Activated gamma-delta T cell (primary cell): ENCODE results near the gene KRT2.

Experiments
- DNase-seq: peaks from one replicate; lab custom pipeline; 2025; lab: John Stamatoyannopoulos, UW

Gene KRT2

GRCh38 chr12:52666471-52666870, 14.5 kb upstream of the KRT2 start:
- no peak for DNase-seq

GRCh38 chr12:52663420-52663819, 11.4 kb upstream of the KRT2 start:
- DNase-seq = no peak

DNA sequence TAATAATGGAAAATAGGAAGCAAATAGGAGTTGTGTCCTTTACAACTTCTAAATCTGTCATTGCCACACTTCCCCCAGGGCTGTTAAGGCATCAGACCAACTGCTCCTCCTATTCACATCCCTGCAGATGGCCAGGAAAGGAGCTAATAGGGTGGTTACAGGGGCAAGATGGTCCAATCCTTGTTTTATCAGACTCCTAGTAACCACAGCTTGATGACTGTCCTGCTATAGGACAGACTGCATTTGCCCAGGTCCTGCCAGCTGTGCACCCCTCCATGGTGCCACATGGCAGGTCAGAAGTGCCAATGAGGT, 10.9 kb upstream of the KRT2 start:
- no peak for DNase-seq

DNA sequence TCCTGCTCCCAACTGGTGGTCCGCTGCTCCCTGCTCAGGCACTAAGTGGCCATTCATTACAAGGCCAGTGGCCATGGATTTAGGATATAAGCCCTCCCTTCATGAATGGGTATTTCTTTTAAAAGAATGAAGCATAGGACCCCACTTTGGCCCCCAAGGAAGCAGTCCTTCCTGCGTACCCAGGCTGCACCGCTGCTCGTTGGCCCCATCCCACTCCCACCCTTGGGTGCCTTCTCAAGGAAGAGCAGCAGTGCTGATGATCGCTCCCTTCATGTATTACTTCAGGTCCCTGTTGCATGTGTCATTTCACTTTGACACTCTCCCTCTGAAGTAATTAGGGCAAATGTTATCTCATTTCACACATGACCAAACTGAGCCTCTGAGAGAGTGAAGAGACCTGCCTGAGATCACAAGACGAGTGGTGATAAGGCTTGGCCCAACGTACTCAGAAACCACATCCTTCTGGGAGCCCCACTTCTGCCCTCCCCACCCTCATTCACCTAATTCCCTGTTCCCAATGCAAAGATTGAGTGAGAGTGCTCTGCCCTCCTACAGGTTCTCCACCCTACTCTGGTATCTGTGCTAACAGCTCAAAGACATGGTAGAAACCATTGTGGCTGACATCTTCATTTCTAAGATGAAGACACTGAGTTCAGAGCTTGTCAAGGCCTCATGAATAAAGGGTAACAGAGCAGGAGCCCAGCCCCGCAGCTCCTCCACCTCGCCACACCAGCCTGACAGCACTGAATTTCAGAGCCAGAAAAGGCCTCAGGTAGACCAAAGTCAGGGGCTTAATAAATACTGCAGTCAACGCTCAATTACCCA, 10.3 kb upstream of the KRT2 start:
- DNase-seq = no peak

GRCh38 chr12:52661668-52662067, 9.7 kb upstream of the KRT2 start:
- DNase-seq = no peak

GRCh38 chr12:52660934-52661499, 9.0 kb upstream of the KRT2 start:
- DNase-seq = no peak

DNA sequence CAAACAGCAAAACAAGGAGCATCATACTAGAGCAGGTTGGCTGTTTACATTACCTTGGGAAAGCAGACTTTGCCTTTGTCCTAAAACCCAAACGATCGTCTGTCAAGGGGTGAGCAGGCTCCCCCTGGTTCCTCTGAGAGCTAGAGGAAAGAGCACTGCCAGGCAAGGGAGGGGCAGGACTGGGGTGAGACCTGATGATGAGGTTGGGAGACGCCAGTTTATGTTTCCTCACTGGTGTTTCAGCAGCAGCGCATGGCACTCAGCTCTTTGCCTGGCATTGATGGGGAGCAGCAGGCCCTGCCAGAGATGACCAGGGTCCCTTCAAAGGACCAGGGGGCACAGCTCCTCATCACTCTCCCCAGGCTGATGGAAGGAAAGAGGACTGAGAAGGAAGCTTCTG, 7.9 kb upstream of the KRT2 start:
- DNase-seq = no peak

DNA sequence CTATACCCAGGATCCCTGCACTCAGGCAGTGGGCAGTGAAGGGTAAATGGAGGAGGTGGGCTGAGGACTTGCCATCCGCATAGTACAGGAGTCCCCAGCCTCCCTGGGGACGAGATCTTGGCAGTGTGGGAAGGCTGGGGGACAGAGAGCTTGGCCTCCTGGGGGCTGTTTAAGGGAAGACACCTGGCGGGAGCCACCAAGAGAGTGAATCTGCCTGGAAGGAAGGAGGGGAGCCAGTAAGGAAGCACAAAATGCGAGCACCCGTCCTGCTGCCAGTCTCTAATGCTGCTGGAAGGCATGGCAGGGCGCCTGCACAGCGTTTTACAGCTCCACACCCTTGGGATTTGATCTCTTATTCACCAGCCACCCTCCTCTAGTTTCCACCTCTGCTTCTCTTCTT, 7.4 kb upstream of the KRT2 start:
- no peak for DNase-seq

DNA sequence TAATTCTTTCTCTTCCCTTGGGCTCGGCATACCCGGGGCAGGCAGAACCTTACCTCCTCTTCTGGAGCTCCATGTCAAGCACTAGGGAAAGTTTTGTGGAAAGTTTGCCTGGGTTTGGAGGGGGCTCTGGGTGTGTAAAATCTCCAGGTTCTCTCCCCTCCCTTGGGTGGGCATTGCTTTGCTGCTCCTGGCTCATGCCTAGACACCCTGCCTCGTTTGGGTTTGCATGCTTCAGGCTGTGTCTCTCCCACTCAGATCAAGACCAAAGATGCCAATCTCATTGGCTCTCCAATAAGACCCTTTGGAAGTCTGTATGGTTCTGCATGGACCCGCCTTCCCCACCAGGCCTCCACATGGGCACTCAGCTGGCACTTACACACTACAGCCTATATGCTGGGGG, 6.2 kb upstream of the KRT2 start:
- DNase-seq = no peak

- no peak for DNase-seq
These were observed 5.4 kb upstream of the KRT2 start for GRCh38 chr12:52657250-52657902.

- no peak for DNase-seq
These were observed 4.6 kb upstream of the KRT2 start for GRCh38 chr12:52656616-52657015.

GRCh38 chr12:52655720-52656124, 3.7 kb upstream of the KRT2 start:
- DNase-seq = no peak

GRCh38 chr12:52655251-52655650, 3.2 kb upstream of the KRT2 start:
- DNase-seq = no peak

GRCh38 chr12:52650520-52651081, 1.4 kb downstream of the KRT2 start:
- DNase-seq = no peak

GRCh38 chr12:52649066-52649465, 2.9 kb downstream of the KRT2 start:
- DNase-seq = no peak

- DNase-seq = no peak
These were observed 3.9 kb downstream of the KRT2 start for GRCh38 chr12:52648012-52648550.

GRCh38 chr12:52647601-52648000, 4.4 kb downstream of the KRT2 start:
- no peak for DNase-seq

GRCh38 chr12:52646613-52647012, 5.4 kb downstream of the KRT2 start:
- no peak for DNase-seq

- no peak for DNase-seq
These were observed 6.0 kb downstream of the KRT2 start for GRCh38 chr12:52645982-52646381.

GRCh38 chr12:52645120-52645761, 6.8 kb downstream of the KRT2 start:
- no peak for DNase-seq

- no peak for DNase-seq
These were observed 8.0 kb downstream of the KRT2 start for GRCh38 chr12:52644078-52644415.
